ENCODE results near the gene KIAA1217. TPM values are rescaled to one million over a fixed set of nuclear protein-coding genes. Genes with fewer than 3 reads are reported as not detected.
"Not testable (repeated sequence)": the region's sequence is repeated elsewhere in the genome, so short reads cannot be mapped to it uniquely, and the experiment has no call there.

The KIAA1217 gene
- polyA plus RNA-seq, 5 donors = 46.2 to 67.2 (median 55.2) TPM

- no peak for DNase-seq
These were observed 229.9 kb downstream of the KIAA1217 start for GRCh38 chr10:24438800-24439199.

DNA sequence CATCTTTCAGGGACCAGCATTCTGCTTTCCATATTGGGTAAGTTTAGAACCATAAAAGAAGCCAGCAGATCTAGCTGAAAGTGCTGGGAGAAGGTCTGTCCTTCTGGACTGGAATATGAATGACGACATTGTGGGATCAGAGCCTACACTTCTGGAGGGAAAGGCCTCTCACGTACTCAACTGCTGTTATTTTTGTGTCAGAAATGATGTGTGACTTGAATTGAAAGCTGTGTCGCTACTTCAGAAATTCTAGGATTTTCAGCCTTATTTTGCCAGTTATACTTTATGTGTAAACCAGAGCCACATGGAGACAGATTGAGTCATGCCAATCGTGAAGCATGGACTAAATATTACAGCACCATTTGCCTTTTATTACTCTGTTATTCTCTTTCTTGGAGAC, 231.0 kb downstream of the KIAA1217 start:
- DNase-seq = peak; percentile 86 to 90

DNA sequence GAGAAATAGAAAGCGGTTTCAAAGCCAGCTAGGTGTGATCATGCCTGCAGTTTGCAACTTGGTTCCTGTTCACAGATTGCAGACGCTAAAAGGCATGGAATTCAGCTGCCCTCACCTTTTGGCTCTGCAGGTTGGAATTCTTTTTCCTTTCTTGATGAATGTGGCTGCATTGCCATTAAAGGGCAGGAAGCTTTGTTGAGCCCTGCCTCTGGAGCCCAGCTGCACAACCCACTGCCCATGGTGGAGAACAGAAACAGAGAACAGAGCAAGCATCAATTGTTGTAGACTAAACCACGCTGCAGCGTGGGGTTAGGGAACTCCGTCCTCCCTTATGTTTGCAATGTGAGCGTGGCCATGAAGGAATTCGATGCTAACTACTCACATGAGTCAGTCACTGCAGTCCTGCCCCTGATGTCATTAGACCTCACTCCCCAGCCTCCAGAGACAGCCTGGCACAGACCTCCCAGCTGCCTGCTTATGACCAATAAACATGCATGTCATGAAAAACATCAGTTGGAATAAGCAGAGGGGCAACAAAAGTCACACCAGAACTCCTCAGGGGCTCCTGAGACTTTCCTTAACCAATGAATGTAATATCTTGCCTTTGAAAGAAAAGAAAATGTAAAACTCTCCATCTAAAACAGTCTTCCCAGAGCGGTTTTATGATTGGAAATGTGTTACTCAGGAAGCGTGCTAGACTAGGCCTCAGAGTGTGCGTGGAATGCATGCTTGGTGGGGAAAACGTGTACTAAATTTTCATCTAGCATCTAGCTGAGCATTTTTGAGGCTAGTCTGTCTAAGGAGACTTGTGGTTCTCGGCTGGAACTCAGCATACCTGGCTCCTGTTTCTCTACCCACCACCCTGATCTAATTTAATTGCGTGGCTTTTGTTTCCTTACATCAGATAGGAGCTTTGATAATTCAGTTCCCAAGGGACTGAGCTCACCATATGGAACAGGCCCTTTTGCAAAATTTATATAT, 232.2 kb downstream of the KIAA1217 start:
- no peak for DNase-seq

GRCh38 chr10:24442234-24442633, 233.3 kb downstream of the KIAA1217 start:
- DNase-seq = no peak

GRCh38 chr10:24442641-24443174, 233.8 kb downstream of the KIAA1217 start:
- DNase-seq = not testable (repeated sequence)

GRCh38 chr10:24444337-24444736, 235.4 kb downstream of the KIAA1217 start:
- DNase-seq = no peak

DNA sequence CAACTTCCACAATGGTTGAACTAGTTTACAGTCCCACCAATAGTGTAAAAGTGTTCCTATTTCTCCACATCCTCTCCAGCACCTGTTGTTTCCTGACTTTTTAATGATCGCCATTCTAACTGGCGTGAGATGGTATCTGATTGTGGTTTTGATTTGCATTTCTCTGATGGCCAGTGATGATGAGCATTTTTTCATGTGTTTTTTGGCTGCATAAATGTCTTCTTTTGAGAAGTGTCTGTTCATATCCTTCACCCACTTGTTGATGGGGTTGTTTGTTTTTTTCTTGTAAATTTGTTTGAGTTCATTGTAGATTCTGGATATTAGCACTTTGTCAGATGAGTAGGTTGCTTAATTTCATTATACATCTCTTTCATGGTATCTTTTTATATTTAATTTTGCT, 237.0 kb downstream of the KIAA1217 start:
- DNase-seq = not testable (repeated sequence)

GRCh38 chr10:24446739-24447138, 237.8 kb downstream of the KIAA1217 start:
- no peak for DNase-seq

GRCh38 chr10:24448351-24448999, 239.5 kb downstream of the KIAA1217 start:
- DNase-seq = no peak

GRCh38 chr10:24449321-24449740, 240.4 kb downstream of the KIAA1217 start:
- DNase-seq = peak; percentile 49 to 66

DNA sequence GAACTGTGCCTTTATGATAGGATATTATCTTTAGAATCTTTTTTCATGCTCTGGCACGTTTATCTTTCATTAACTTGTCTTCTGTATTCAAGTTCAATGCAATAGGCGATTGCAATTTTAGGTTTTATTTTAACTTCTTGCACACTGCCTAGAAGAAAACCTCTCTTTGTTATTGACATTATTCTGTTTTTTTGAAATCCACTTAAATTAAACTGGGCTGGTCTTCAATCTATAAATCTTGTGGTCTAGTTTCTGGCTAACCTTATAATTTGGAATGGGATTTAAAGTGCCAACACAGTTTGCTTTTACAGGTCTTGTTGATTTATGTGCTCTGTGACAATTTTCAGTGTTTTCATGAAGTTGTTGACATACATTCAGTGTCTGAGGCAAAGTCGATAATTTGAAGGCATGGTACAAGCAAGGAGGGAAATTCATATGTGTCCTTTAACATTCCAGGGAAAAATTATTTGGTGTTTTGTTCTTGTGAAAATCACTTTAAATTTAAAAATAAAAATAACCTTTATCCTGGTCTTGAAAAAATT, 240.9 kb downstream of the KIAA1217 start:
- no peak for DNase-seq

DNA sequence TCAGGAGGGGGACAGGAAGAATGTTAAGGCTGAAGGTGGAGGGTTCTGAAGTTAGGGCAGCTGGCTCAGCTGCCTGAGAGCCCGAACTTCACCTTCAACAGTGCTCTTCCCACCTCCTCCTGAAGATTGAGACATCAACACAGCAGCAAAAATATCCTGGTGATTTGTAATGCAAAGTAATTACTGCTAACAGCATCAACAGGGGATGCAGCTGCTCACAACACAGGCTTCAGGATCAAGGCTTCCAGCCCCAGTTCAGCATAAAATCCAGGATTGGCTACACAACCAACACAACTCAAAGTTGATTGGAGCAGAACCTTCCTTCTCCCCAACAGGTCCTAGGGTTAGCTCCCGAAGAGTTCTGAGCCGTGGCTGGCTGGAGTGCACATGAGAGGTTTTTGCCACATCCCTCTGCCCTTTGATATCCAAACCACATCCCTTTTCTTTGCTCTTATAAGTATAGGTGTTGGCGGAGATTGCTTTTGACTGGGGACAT, 242.4 kb downstream of the KIAA1217 start:
- DNase-seq = no peak

DNA sequence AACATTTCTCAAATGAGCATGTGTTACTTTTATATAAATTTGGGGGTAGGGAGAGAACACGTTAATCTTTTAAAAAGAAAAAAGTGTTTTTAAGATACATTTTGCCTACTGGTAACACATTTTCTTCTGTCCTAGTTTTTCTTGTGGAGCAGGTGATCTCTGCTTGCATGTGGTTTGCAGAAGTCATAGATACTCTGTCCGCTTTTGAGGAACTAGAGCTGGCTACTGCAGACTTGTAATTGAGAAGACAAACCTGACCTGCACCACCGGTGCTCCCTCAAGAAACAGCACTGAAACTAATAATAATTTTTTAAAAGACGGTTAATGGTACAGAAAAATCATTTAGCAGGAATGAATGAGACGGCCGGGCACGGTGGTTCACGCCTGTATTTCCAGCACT, 243.1 kb downstream of the KIAA1217 start:
- DNase-seq = no peak

DNA sequence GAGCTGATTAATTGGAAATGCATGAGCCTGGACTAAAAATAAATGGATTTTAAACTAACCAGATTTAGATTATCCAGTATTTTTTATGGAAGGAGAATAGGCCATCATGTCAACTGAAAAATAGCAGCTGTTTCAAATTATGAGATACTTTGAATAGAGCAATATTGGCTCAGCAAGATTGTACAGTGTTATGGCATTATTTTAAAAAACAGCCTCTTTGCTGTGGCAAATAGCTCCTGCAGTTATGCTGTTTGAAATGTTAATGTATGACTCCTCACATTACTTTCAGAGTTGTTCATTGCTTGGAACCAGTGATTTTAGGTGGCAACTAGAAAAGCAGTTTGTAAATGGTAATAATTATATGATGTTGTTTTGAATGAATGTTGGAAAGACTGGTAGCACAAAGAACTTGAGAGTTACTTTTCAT, 244.5 kb downstream of the KIAA1217 start:
- DNase-seq = no peak

- DNase-seq = no peak
These were observed 245.0 kb downstream of the KIAA1217 start for GRCh38 chr10:24453973-24454372.

DNA sequence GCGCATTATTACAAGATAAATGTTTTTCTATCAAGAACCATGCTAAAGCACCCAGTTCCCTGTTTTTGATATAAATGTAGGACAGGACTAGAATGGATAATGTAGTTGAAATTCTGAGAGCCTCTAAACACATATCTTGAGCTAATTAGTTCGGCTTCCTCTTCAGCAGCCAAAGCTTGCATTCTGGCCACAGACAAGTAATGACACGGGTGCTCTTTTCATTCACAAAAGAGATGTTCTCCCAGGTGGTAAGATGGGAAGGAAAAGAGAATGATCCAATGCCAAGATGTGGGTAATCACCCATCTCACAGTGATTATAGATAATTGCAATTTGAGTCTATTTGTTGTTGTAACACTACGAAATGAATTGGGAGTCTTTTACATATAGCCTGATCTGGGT, 246.5 kb downstream of the KIAA1217 start:
- no peak for DNase-seq

GRCh38 chr10:24456322-24456721, 247.4 kb downstream of the KIAA1217 start:
- no peak for DNase-seq

- DNase-seq = no peak
These were observed 248.9 kb downstream of the KIAA1217 start for GRCh38 chr10:24457661-24458318.

DNA sequence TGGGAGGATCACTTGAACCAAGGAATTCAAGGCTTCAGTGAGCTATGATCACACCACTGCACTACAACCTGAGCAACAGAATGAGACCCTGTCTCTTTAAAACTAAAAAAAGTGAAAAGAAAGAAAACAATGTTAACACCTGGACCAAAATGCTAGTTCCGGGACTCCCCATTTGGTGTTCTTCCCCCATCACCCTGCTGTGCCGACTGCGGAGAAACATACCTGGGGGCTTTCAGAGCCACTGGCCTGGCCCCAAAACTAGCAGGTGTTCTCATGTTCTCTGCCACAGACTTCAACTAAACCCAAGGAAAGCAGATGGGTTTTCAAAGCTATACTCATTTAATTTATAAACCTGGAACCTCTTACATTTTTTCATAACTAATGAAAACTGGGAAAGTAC, 250.9 kb downstream of the KIAA1217 start:
- no peak for DNase-seq

- DNase-seq = no peak
These were observed 253.4 kb downstream of the KIAA1217 start for GRCh38 chr10:24462291-24462813.

- no peak for DNase-seq
These were observed 254.1 kb downstream of the KIAA1217 start for GRCh38 chr10:24462889-24463552.
